OCI-LY7 (cell line): ENCODE measurements around the gene SNAPC2. TPM values are rescaled to one million over a fixed set of nuclear protein-coding genes. Genes with fewer than 3 reads are reported as not detected.

Experiments
- BruUV-seq: library from RNA; stranded (reverse); fragments of 400-500 nt; replicated peaks from 2 replicates; lab custom pipeline; 2021; lab: Mats Ljungman, UMichigan
- CTCF ChIA-PET: fragments of 300-600 bp; sonication (Branson Sonifier 250); formaldehyde crosslinking; loops from one replicate; lab custom pipeline; 2022; ENCODE audit warnings: antibody characterized with exemption; ENCODE audit not compliant: unreplicated experiment; lab: Charles Lee
- POLR2A ChIA-PET: fragments of 300-600 bp; sonication (Branson Sonifier 250); formaldehyde crosslinking; loops from one replicate; lab custom pipeline; 2022; ENCODE audit warnings: antibody characterized with exemption; lab: Charles Lee
- DNase-seq: peaks from one replicate; pipeline ENCODE4 v3.0.0-alpha.2; 2015; ENCODE audit warnings: low spot score
- H2AFZ ChIP-seq: fragments of 200-600 bp; sonication (generic), shearing (Covaris generic); 2 replicates; pipeline ENCODE4 v1.6.1; 2014; ENCODE audit warnings: mild to moderate bottlenecking, antibody characterized with exemption, low read length, moderate library complexity
- H3K27ac ChIP-seq: fragments of 200-600 bp; sonication (generic); 2 replicates; pipeline ENCODE4 v1.5.1; 2014; ENCODE audit warnings: mixed run types, low read depth, mild to moderate bottlenecking, moderate library complexity, low read length, inconsistent platforms; ENCODE audit not compliant: poor library complexity, severe bottlenecking
- H3K36me3 ChIP-seq: fragments of 200-600 bp; sonication (generic); 2 replicates; pipeline ENCODE4 v1.6.1; 2014; ENCODE audit warnings: mild to moderate bottlenecking, antibody characterized with exemption, low read length, moderate library complexity, mixed read lengths; ENCODE audit not compliant: insufficient read depth
- H3K4me1 ChIP-seq: fragments of 200-600 bp; sonication (generic); 2 replicates; pipeline ENCODE4 v1.5.1; 2014; ENCODE audit warnings: mild to moderate bottlenecking, low read length; ENCODE audit not compliant: insufficient read depth, poor library complexity, severe bottlenecking
- H3K4me2 ChIP-seq: fragments of 200-600 bp; sonication (generic); 2 replicates; pipeline ENCODE4 v1.6.1; 2014; ENCODE audit warnings: mild to moderate bottlenecking, low read length
- H3K4me3 ChIP-seq: fragments of 200-600 bp; sonication (generic); 2 replicates; pipeline ENCODE4 v1.5.1; 2014; ENCODE audit warnings: mild to moderate bottlenecking, low read depth, low read length; ENCODE audit not compliant: poor library complexity, severe bottlenecking
- H3K79me2 ChIP-seq: fragments of 200-600 bp; sonication (generic); 2 replicates; pipeline ENCODE4 v1.6.1; 2016; ENCODE audit warnings: low read depth, mild to moderate bottlenecking, low read length, moderate library complexity, mixed read lengths; ENCODE audit not compliant: insufficient read depth
- H3K9me2 ChIP-seq: fragments of 200-600 bp; sonication (generic); 2 replicates; pipeline ENCODE4 v1.6.1; 2016; ENCODE audit warnings: mild to moderate bottlenecking, low read length, mixed read lengths; ENCODE audit not compliant: insufficient read depth
- H3K9me3 ChIP-seq: fragments of 200-600 bp; sonication (generic); 2 replicates; pipeline ENCODE4 v1.6.1; 2014; ENCODE audit warnings: mild to moderate bottlenecking, mixed run types, low read length, mixed read lengths
- H4K20me1 ChIP-seq: fragments of 200-600 bp; sonication (generic); 2 replicates; pipeline ENCODE4 v1.6.1; 2014; ENCODE audit warnings: mild to moderate bottlenecking, antibody characterized with exemption, low read length, moderate library complexity, mixed read lengths; ENCODE audit not compliant: insufficient read depth
- CTCF ChIP-seq: fragments of 200-600 bp; sonication (generic); conservative IDR thresholded peaks from 2 replicates; pipeline ENCODE4 v1.5.1; 2014; ENCODE audit warnings: mild to moderate bottlenecking, antibody characterized with exemption, low read length, moderate library complexity, mixed read lengths
- EZH2phosphoT487 ChIP-seq: fragments of 200-600 bp; sonication (generic); IDR thresholded peaks from 2 replicates; pipeline ENCODE4 v1.6.1; 2018; ENCODE audit warnings: low read depth, borderline replicate concordance, mild to moderate bottlenecking, mixed run types, antibody characterized with exemption, low read length, moderate library complexity, mixed read lengths
- intact Hi-C: fragments of 100-400 bp; cut with micrococcal nuclease; formaldehyde crosslinking; loops from one replicate; pipeline ENCODE4 v1.10.0; 2022; ENCODE audit not compliant: unreplicated experiment
- total RNA-seq, 2 experiments: library from RNA; depleted of rRNA in 1 of 2; stranded (reverse); fragments of >200 nt in 1 of 2; shearing (Covaris generic) in 1 of 2; gene quantifications; 2 replicates each; pipeline ENCODE4 v1.2.3, GENCODE V29; 2014 to 2022

SNAPC2 gene
- total RNA-seq, 2 experiments from 2014 or later: 4.9 to 8.2 TPM

GRCh38 chr19:7944177-7944761, 24.1 kb downstream of the SNAPC2 start:
- peak overlapping the region; percentile 69 for H3K27ac ChIP-seq
- ChIA-PET POLR2A (interaction anchor here (0.5 to 2.8 kb wide), 10 partner anchors 9 to 339 kb away, joined by 3 to 12 read pairs (median 4); partner anchors contain the start of genes FBN3 and SNAPC2), CTCF (interaction anchor here (0.6 to 2.0 kb wide), 6 partner anchors 24 to 362 kb away, joined by 3 to 15 read pairs (median 4); partner anchors contain the start of gene SNAPC2)
- intact Hi-C loops: loop anchor here (1.0 to 5.0 kb wide), 4 partner anchors 92 to 323 kb away; no protein-coding TSS in a partner anchor
- no peaks in the 10 kb centered on the region for H3K9me3 ChIP-seq
- DNase-seq: peak; percentile 94
- BruUV-seq: TSS peak; percentile 96
- H3K9me2 ChIP-seq: no peaks in the 10 kb centered on the region
- peaks cover 18% of the 10 kb centered on the region for H3K4me1 ChIP-seq
- peak overlapping the region; percentile 45; the same call in 1 of the 2 replicates for H2AFZ ChIP-seq
- peak overlapping the region; percentile 84 for H3K4me2 ChIP-seq
- H3K36me3 ChIP-seq: peaks cover 23% of the 10 kb centered on the region
- TF ChIP-seq EZH2phosphoT487 (no peak), CTCF (peak; percentile 93)
- H3K4me3 ChIP-seq: peak overlapping the region; percentile 94
- H3K79me2 ChIP-seq: peaks cover 40% of the 10 kb centered on the region
- H4K20me1 ChIP-seq: 0 out of 2 replicates have a peak, but pooled peaks cover 5% of the 10 kb centered on the region

- Histone ChIP-seq H3K9me2 (no peaks in the 10 kb centered on the region), H3K4me1 (peaks cover 6% of the 10 kb centered on the region), H3K79me2 (peaks cover 15% of the 10 kb centered on the region), H3K9me3 (no peaks in the 10 kb centered on the region), H3K4me2 (no peak overlapping the region), H3K4me3 (no peak overlapping the region), H3K36me3 (no peaks in the 10 kb centered on the region), H2AFZ (no peak overlapping the region), H3K27ac (no peak overlapping the region), H4K20me1 (0 out of 2 replicates have a peak, but pooled peaks cover 5% of the 10 kb centered on the region)
- ChIA-PET POLR2A (no interaction called here), CTCF (no interaction called here)
- BruUV-seq: no TSS peak
- TF ChIP-seq EZH2phosphoT487 (no peak), CTCF (no peak)
- intact Hi-C loops: no loop called here
- no peak for DNase-seq
These were observed 27.8 kb downstream of the SNAPC2 start for GRCh38 chr19:7947939-7948338.

GRCh38 chr19:7953060-7953459, 32.9 kb downstream of the SNAPC2 start:
- TF ChIP-seq EZH2phosphoT487: no peak
- TF ChIP-seq CTCF: no peak
- intact Hi-C loops: no loop called here
- no TSS peak for BruUV-seq
- DNase-seq: no peak
- Histone ChIP-seq H3K79me2 (no peaks in the 10 kb centered on the region), H3K4me2 (no peak overlapping the region), H3K27ac (no peak overlapping the region), H3K36me3 (0 out of 2 replicates have a peak, but pooled peaks cover 2% of the 10 kb centered on the region), H3K4me1 (no peaks in the 10 kb centered on the region), H3K9me2 (no peaks in the 10 kb centered on the region), H2AFZ (no peak overlapping the region), H3K4me3 (no peak overlapping the region), H3K9me3 (no peaks in the 10 kb centered on the region), H4K20me1 (no peaks in the 10 kb centered on the region)
- ChIA-PET POLR2A (interaction anchor here (0.6 kb wide), 1 partner anchor 439 kb away, joined by 6 read pairs; no protein-coding TSS in a partner anchor), CTCF (interaction anchor here (0.6 kb wide), 2 partner anchors 496 to 632 kb away, joined by 3 to 4 read pairs; no protein-coding TSS in a partner anchor)
